T1000 (cell line): Measurements from ENCODE around the gene FCN1.

Experiments
- DNase-seq: peaks from one replicate; lab custom pipeline; 2025; ENCODE audit warnings: mixed read lengths; lab: John Stamatoyannopoulos, UW

Gene FCN1

GRCh38 chr9:134937164-134937555 is 19.4 kb upstream of the FCN1 start:
- no peak for DNase-seq

GRCh38 chr9:134936346-134937163 is 18.8 kb upstream of the FCN1 start:
- DNase-seq: no peak

GRCh38 chr9:134935701-134936345 is 18.1 kb upstream of the FCN1 start:
- no peak for DNase-seq

- DNase-seq: no peak
Measured at GRCh38 chr9:134935056-134935640, 17.4 kb upstream of the FCN1 start.

GRCh38 chr9:134933076-134933659 is 15.5 kb upstream of the FCN1 start:
- no peak for DNase-seq

GRCh38 chr9:134932606-134933005 is 14.9 kb upstream of the FCN1 start:
- no peak for DNase-seq

GRCh38 chr9:134932171-134932570 is 14.5 kb upstream of the FCN1 start:
- no peak for DNase-seq

GRCh38 chr9:134930398-134930797 is 12.7 kb upstream of the FCN1 start:
- no peak for DNase-seq

- no peak for DNase-seq
Measured at GRCh38 chr9:134929193-134930158, 11.8 kb upstream of the FCN1 start.

- DNase-seq: no peak
Measured at GRCh38 chr9:134928436-134929192, 10.9 kb upstream of the FCN1 start.

GRCh38 chr9:134925011-134925511 is 7.3 kb upstream of the FCN1 start:
- no peak for DNase-seq

GRCh38 chr9:134923466-134923865 is 5.8 kb upstream of the FCN1 start:
- no peak for DNase-seq

- no peak for DNase-seq
Measured at GRCh38 chr9:134922932-134923240, 5.2 kb upstream of the FCN1 start.

- no peak for DNase-seq
Measured at GRCh38 chr9:134922066-134922931, 4.6 kb upstream of the FCN1 start.

GRCh38 chr9:134919303-134919702 is 1.6 kb upstream of the FCN1 start:
- DNase-seq: no peak

GRCh38 chr9:134918646-134919045 is 934 bp upstream of the FCN1 start:
- no peak for DNase-seq

GRCh38 chr9:134916161-134916665 is 1.5 kb downstream of the FCN1 start:
- DNase-seq: no peak

- no peak for DNase-seq
Measured at GRCh38 chr9:134915046-134915985, 2.4 kb downstream of the FCN1 start.

- no peak for DNase-seq
Measured at GRCh38 chr9:134914501-134914834, 3.2 kb downstream of the FCN1 start.
